Measurements from ENCODE around the gene COPB1. TPM values are rescaled to one million over a fixed set of nuclear protein-coding genes. Genes with fewer than 3 reads are reported as not detected.
A peak's percentile ranks its signal among the peaks of the same experiment; 100 is the strongest.

The COPB1 gene
- total and polyA plus RNA-seq, 9 of the 15 experiments (the other 6 are each of a cell fraction or from before 2014, with no cell fraction given) = 64.7 to 188 (median 91.6) TPM

DNA sequence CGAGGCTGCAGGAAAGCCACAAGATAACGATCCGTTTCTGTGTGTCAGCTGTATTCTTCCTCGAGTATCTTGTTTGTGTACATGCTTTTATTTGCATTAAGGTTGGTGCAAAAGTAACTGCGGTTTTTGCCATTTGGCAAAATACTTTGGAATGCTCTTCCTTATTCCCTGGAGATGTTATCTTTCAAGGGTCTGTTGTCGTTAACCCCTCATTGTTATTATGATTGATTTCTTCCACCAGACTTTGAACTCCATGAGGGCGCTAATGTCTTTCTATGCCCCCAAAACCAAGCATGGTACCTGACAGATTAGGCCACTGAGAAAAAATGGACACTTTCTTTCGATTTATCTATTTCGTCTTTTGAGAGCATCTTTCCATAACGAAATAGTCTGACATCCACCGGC, 21.1 kb upstream of the COPB1 start (continued):
- TF ChIP-seq, protein P1, sequence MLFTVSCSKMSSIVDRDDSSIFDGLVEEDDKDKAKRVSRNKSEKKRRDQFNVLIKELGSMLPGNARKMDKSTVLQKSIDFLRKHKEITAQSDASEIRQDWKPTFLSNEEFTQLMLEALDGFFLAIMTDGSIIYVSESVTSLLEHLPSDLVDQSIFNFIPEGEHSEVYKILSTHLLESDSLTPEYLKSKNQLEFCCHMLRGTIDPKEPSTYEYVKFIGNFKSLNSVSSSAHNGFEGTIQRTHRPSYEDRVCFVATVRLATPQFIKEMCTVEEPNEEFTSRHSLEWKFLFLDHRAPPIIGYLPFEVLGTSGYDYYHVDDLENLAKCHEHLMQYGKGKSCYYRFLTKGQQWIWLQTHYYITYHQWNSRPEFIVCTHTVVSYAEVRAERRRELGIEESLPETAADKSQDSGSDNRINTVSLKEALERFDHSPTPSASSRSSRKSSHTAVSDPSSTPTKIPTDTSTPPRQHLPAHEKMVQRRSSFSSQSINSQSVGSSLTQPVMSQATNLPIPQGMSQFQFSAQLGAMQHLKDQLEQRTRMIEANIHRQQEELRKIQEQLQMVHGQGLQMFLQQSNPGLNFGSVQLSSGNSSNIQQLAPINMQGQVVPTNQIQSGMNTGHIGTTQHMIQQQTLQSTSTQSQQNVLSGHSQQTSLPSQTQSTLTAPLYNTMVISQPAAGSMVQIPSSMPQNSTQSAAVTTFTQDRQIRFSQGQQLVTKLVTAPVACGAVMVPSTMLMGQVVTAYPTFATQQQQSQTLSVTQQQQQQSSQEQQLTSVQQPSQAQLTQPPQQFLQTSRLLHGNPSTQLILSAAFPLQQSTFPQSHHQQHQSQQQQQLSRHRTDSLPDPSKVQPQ (CRISPR knock-in tag; IDR thresholded peaks at IDR 0.05; ENCODE audit: borderline replicate concordance) = no peak
- no peak for TF ChIP-seq MIER1 (IDR thresholded peaks at IDR 0.05; ENCODE audit: low read depth)
- TF ChIP-seq, protein P2, sequence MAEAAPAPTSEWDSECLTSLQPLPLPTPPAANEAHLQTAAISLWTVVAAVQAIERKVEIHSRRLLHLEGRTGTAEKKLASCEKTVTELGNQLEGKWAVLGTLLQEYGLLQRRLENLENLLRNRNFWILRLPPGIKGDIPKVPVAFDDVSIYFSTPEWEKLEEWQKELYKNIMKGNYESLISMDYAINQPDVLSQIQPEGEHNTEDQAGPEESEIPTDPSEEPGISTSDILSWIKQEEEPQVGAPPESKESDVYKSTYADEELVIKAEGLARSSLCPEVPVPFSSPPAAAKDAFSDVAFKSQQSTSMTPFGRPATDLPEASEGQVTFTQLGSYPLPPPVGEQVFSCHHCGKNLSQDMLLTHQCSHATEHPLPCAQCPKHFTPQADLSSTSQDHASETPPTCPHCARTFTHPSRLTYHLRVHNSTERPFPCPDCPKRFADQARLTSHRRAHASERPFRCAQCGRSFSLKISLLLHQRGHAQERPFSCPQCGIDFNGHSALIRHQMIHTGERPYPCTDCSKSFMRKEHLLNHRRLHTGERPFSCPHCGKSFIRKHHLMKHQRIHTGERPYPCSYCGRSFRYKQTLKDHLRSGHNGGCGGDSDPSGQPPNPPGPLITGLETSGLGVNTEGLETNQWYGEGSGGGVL (CRISPR knock-in tag; IDR thresholded peaks at IDR 0.05) = no peak
- peak in 1 of 2 experiments; percentile 24; a peak in 1 of 4 replicates for TF ChIP-seq SIN3A (IDR thresholded peaks at IDR 0.05; ENCODE audit: borderline replicate concordance in 2 of 2, control insufficient read depth in 1 of 2, low read depth in 2 of 2, low read length in 2 of 2)
- no peak for TF ChIP-seq GABPB2 (CRISPR knock-in tag; conservative IDR thresholded peaks at IDR 0.05)
- no peak for TF ChIP-seq KDM5B (IDR thresholded peaks at IDR 0.05; ENCODE audit: insufficient replicate concordance, low read depth, low read length)
- no peak for TF ChIP-seq ELF4 (CRISPR knock-in tag; IDR thresholded peaks at IDR 0.05)
- TF ChIP-seq, protein P3, sequence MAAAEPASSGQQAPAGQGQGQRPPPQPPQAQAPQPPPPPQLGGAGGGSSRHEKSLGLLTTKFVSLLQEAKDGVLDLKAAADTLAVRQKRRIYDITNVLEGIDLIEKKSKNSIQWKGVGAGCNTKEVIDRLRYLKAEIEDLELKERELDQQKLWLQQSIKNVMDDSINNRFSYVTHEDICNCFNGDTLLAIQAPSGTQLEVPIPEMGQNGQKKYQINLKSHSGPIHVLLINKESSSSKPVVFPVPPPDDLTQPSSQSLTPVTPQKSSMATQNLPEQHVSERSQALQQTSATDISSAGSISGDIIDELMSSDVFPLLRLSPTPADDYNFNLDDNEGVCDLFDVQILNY (CRISPR knock-in tag; IDR thresholded peaks at IDR 0.05) = no peak
- no peak for TF ChIP-seq ZNF146 (CRISPR knock-in tag; IDR thresholded peaks at IDR 0.05; ENCODE audit: unreplicated experiment)
- no peak for TF ChIP-seq PHF20 (IDR thresholded peaks at IDR 0.05; ENCODE audit: partially characterized antibody)
- TF ChIP-seq RFX5 (IDR thresholded peaks at IDR 0.05; ENCODE audit: low read depth, low read length) = no peak
- TF ChIP-seq EGR1 (conservative IDR thresholded peaks at IDR 0.05) = no peak
- TF ChIP-seq MCM2 (IDR thresholded peaks at IDR 0.05; ENCODE audit: low read depth) = no peak
- TF ChIP-seq POLR2H (tag; IDR thresholded peaks at IDR 0.05; ENCODE audit: low read depth) = peak; percentile 40; the same call in 1 of the 2 replicates
- no peak for TF ChIP-seq ESRRA (IDR thresholded peaks at IDR 0.05; ENCODE audit: borderline replicate concordance, low read depth)
- TF ChIP-seq, protein P4, sequence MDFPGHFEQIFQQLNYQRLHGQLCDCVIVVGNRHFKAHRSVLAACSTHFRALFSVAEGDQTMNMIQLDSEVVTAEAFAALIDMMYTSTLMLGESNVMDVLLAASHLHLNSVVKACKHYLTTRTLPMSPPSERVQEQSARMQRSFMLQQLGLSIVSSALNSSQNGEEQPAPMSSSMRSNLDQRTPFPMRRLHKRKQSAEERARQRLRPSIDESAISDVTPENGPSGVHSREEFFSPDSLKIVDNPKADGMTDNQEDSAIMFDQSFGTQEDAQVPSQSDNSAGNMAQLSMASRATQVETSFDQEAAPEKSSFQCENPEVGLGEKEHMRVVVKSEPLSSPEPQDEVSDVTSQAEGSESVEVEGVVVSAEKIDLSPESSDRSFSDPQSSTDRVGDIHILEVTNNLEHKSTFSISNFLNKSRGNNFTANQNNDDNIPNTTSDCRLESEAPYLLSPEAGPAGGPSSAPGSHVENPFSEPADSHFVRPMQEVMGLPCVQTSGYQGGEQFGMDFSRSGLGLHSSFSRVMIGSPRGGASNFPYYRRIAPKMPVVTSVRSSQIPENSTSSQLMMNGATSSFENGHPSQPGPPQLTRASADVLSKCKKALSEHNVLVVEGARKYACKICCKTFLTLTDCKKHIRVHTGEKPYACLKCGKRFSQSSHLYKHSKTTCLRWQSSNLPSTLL (IDR thresholded peaks at IDR 0.05) = no peak
- TF ChIP-seq ZNF431 (CRISPR knock-in tag; IDR thresholded peaks at IDR 0.05) = no peak
- no peak for TF ChIP-seq ZEB2 (IDR thresholded peaks at IDR 0.05)
- 0 out of 2 replicates have a peak, but pooled peaks have one; percentile 16 for TF ChIP-seq NBN (IDR thresholded peaks at IDR 0.05; ENCODE audit: low read depth)
- no peak; the same call in 1 of the 2 replicates for TF ChIP-seq KAT7 (CRISPR knock-in tag; IDR thresholded peaks at IDR 0.05; ENCODE audit: borderline replicate concordance)
- TF ChIP-seq, protein P5, sequence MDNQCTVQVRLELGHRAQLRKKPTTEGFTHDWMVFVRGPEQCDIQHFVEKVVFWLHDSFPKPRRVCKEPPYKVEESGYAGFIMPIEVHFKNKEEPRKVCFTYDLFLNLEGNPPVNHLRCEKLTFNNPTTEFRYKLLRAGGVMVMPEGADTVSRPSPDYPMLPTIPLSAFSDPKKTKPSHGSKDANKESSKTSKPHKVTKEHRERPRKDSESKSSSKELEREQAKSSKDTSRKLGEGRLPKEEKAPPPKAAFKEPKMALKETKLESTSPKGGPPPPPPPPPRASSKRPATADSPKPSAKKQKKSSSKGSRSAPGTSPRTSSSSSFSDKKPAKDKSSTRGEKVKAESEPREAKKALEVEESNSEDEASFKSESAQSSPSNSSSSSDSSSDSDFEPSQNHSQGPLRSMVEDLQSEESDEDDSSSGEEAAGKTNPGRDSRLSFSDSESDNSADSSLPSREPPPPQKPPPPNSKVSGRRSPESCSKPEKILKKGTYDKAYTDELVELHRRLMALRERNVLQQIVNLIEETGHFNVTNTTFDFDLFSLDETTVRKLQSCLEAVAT (IDR thresholded peaks at IDR 0.05) = no peak

Data from K562 (cell line).